ENCODE data around the gene SPOCK2.

DNA sequence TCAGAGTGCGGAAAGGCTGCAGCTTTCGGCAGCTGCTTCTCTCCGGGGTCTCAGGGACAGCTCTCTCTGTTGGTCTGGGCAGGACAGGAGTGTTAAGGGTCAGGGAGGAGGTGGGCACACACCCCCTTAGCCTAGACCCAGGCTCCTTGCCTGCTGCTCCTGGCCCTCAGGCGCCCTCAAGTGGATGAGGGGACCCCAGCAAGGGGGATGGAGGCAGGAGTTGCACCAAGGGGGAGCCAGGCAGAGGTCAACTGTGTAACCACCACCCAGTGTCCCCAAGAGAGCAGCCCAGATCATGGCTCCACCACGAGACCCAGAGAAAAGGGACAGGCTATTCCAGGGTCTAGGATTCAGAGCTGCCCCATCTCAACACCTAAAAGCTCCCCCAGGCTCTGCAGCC is 26.9 kb downstream of the SPOCK2 start:
- TF ChIP-seq, protein P1, sequence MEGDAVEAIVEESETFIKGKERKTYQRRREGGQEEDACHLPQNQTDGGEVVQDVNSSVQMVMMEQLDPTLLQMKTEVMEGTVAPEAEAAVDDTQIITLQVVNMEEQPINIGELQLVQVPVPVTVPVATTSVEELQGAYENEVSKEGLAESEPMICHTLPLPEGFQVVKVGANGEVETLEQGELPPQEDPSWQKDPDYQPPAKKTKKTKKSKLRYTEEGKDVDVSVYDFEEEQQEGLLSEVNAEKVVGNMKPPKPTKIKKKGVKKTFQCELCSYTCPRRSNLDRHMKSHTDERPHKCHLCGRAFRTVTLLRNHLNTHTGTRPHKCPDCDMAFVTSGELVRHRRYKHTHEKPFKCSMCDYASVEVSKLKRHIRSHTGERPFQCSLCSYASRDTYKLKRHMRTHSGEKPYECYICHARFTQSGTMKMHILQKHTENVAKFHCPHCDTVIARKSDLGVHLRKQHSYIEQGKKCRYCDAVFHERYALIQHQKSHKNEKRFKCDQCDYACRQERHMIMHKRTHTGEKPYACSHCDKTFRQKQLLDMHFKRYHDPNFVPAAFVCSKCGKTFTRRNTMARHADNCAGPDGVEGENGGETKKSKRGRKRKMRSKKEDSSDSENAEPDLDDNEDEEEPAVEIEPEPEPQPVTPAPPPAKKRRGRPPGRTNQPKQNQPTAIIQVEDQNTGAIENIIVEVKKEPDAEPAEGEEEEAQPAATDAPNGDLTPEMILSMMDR (IDR thresholded peaks at IDR 0.05), result no peak; the same call in 1 of the 2 replicates
- TF ChIP-seq REST (IDR thresholded peaks at IDR 0.05; ENCODE audit: insufficient read depth in 1 of 2, low read depth in 2 of 2, low read length in 1 of 2) (no peak), TCF7L2 (IDR thresholded peaks at IDR 0.05; ENCODE audit: low read depth, low read length) (no peak), POLR2AphosphoS5 (IDR thresholded peaks at IDR 0.05; ENCODE audit: low read depth, low read length) (no peak)
